NCI-H1048 (cell line): ENCODE data around the gene ZFAND3.
"Not testable (repeated sequence)": the region's sequence is repeated elsewhere in the genome, so short reads cannot be mapped to it uniquely, and the experiment has no call there.

Source experiments
- DNase-seq: peaks from one replicate; lab custom pipeline; 2025; lab: John Stamatoyannopoulos, UW

The ZFAND3 gene

GRCh38 chr6:38049861-38050397, 230.4 kb downstream of the ZFAND3 start:
- not testable (repeated sequence) for DNase-seq

GRCh38 chr6:38051819-38052434, 232.4 kb downstream of the ZFAND3 start:
- DNase-seq, result no peak

GRCh38 chr6:38054527-38055202, 235.1 kb downstream of the ZFAND3 start:
- DNase-seq, result no peak

- no peak for DNase-seq
Observed at GRCh38 chr6:38055203-38055589, 235.7 kb downstream of the ZFAND3 start.

- DNase-seq, result no peak
Observed at GRCh38 chr6:38056361-38056760, 236.8 kb downstream of the ZFAND3 start.

- DNase-seq, result no peak
Observed at GRCh38 chr6:38057994-38058393, 238.5 kb downstream of the ZFAND3 start.

GRCh38 chr6:38062066-38062465, 242.5 kb downstream of the ZFAND3 start:
- DNase-seq, result no peak

GRCh38 chr6:38063973-38064372, 244.4 kb downstream of the ZFAND3 start:
- no peak for DNase-seq

- no peak for DNase-seq
Observed at GRCh38 chr6:38064431-38064830, 244.9 kb downstream of the ZFAND3 start.

- no peak for DNase-seq
Observed at GRCh38 chr6:38065734-38066305, 246.3 kb downstream of the ZFAND3 start.

- no peak for DNase-seq
Observed at GRCh38 chr6:38067263-38067980, 247.9 kb downstream of the ZFAND3 start.

- no peak for DNase-seq
Observed at GRCh38 chr6:38068854-38069590, 249.5 kb downstream of the ZFAND3 start.

GRCh38 chr6:38077488-38078030, 258.0 kb downstream of the ZFAND3 start:
- DNase-seq, result no peak

GRCh38 chr6:38078671-38079070, 259.1 kb downstream of the ZFAND3 start:
- no peak for DNase-seq

GRCh38 chr6:38079107-38079506, 259.6 kb downstream of the ZFAND3 start:
- no peak for DNase-seq

GRCh38 chr6:38079537-38079936, 260.0 kb downstream of the ZFAND3 start:
- DNase-seq, result no peak

- DNase-seq, result no peak
Observed at GRCh38 chr6:38080360-38080759, 260.8 kb downstream of the ZFAND3 start.

GRCh38 chr6:38080889-38081288, 261.4 kb downstream of the ZFAND3 start:
- no peak for DNase-seq

GRCh38 chr6:38085031-38085430, 265.5 kb downstream of the ZFAND3 start:
- no peak for DNase-seq

GRCh38 chr6:38086346-38086745, 266.8 kb downstream of the ZFAND3 start:
- DNase-seq, result no peak

- DNase-seq, result no peak
Observed at GRCh38 chr6:38088010-38088409, 268.5 kb downstream of the ZFAND3 start.

- DNase-seq, result no peak
Observed at GRCh38 chr6:38088829-38089228, 269.3 kb downstream of the ZFAND3 start.
